H4 (cell line): Measurements from ENCODE around the gene CDH4. TPM values are rescaled to one million over a fixed set of nuclear protein-coding genes. Genes with fewer than 3 reads are reported as not detected.

Experiments used
- DNase-seq: peaks from one replicate; pipeline ENCODE4 v3.0.0-alpha.2; 2015; ENCODE audit warnings: low spot score
- total RNA-seq: library from RNA; depleted of rRNA; stranded (reverse); fragments of >200 nt; shearing (Covaris generic); gene quantifications from 2 replicates; pipeline ENCODE4 v1.2.3, GENCODE V29; 2014

Gene CDH4
- total RNA-seq, 1 experiment from 2014 or later: 0.14 TPM

- DNase-seq: no peak
Measured at GRCh38 chr20:61628901-61629601, 377.0 kb downstream of the CDH4 start.

- DNase-seq: no peak
Measured at GRCh38 chr20:61629602-61630390, 377.7 kb downstream of the CDH4 start.

- no peak for DNase-seq
Measured at GRCh38 chr20:61630391-61630650, 378.3 kb downstream of the CDH4 start.

DNA sequence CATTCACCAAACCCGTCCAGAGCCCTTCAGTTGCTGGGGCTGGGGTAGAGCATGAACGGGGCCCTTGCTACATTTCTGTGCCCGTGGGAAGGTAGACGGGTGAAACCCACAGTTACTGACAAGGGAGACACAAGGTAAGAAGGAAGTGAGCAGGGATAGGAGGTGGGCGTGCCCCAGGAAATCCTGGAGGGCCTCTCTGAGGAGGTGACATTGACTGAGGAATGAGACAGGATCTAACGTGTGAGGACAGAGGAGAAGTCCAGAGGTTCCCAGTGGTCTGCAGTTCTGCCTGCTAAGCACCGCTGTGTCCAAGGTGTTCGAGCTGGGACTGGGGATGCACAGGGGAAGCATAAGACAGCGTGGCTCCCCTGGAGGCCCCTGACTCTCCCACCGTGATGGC lies 378.8 kb downstream of the CDH4 start:
- DNase-seq: no peak

- no peak for DNase-seq
Measured at GRCh38 chr20:61631751-61632150, 379.7 kb downstream of the CDH4 start.

DNA sequence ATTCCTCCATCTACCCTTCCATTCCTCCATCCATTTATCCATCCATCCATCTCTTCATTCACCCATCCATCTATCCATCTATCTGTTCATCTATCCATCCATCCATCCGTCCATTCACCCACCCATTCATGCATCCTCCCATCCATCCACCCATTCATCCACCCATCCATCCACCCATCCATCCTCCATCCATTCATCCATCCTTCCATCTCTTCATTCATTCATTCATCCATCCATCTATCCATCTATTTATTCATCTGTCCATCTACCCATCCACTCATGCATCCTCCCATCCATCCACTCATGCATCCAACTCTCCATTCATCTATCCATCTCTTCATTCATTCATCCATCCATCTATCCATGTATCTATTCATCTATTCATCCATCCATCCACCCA lies 380.9 kb downstream of the CDH4 start:
- no peak for DNase-seq

DNA sequence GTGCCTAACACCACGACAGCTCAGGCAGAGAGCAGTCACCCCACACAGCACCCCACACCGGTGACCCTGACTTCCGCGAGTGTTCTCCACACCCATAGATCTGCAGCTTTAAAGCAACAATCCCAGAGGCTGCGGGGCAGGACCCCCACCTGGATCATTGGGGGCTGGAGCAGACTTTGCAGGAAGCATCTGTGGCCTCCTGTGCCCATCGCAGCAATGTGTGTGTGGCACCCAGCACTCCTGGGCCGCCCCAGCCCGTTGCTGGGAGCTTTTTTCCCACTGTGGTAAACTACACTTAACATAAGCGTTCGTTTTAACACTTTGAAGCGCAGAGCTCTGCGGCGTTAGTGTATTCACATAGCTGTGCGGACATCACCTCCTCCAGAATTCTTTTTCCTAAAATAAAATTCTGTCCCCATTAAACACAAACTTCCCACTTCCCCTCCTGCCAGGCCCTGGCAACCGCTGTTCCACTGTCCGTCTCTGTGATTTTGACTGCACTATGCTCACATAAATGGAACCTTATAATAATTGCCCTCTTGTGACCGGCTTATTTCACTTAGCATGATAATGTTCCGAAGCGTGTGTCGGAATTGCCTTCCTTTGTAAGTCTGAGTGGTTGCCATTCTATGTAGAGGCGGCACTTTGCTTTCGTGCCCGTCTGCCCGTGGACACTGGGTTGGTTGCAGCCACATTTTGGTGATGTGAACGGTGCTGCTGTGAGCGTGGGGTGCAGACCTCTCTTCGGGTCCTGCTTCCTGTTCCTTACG lies 382.5 kb downstream of the CDH4 start:
- no peak for DNase-seq

DNA sequence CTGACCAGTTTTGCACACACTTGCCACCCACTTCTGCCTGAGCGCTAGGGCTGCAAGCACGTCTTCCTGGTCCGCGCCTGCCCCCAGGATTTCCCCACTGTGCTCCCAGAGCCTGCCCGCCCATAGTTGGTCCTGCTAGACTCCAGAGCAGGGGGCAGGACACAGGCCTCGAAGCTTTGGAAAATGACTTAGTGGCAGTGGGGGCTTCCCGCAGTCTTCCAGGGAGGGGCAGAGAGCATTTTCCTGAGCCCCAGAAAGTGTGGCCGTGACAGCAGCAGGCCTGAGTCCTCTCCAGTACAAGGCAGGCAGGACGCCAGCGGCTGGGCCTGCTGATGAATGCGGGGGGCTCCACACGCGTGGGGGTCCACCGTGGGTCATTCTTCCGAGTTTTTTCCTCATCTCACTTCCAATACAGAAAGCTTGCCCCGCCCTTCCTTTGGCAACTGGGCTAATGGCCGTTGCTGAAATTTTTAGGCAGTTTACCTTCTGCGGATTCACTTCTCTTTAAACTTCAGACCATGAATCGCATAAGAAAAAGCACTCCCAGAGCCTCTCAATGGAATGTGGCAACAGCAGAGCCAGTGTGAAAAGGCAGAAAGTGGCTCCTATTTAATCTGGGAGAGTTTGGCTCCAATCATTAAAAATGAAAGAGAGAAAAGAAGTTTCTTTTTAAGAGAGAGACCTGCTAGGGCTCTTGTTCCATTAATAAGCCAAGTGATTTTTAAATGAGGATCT lies 383.8 kb downstream of the CDH4 start:
- no peak for DNase-seq

DNA sequence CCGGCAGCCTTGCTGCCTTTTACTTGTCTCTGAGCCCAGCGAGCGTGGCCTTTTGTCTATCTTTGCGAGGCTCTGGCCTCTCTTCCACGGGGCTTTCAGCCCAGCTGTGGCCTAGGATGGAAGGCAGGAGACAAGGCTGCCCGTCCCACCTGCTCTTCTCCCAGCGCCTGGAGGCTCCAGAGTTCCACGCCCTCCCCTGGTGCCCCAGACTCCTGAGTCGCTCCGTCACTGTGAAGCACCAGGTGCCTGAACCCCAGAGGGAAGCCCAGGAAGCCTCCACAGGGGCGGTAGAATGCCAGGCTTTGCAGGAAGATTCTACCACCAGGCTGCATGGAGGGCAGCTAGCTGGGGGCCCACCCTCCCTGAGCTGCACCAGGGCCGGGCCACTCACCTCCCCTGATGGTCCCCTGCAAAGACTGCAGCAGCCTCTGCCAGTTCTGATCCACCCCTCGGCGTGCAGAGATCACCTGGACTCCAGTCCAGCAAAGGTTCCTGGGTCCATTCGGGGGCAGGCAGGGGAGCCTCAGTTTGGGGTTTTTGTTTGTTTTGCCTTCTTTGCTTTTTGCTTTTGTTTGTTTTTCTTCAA lies 384.6 kb downstream of the CDH4 start:
- no peak for DNase-seq

DNA sequence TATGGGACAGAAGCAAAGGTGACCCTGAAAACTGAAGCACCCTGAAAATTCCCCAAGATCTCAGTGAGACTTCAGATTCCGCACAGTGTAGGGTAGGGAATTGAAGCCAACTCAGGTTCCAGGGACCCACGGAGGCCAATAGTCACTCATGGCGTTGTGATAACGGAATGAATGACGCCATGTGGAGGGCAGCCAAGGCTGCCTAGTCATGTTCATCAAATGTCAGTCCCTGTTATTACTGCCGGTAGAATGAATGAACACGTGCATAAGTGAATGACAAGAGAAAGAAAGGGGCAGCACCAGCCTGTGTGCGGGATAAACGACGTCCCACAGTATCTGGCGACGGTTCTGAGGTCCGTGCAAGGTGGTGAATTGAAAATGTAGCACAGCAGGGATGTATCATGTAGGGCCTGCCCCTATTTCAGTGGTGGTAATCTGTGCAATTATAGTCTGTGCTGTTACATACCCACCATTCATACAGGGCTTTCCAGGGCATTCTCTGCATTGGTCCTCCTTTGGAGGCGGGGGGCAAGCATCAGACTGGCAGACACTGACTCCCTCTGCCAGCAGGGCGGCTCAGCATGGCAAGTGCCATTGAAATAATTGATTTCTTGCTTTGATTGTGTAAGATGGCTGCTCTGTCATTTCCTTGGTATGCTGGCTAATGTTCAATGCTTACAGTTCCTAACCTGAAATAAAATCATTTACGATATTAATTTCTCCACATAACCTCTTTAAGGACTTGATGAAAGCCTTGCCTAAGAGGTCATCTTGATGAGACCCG lies 386.9 kb downstream of the CDH4 start:
- DNase-seq: no peak

DNA sequence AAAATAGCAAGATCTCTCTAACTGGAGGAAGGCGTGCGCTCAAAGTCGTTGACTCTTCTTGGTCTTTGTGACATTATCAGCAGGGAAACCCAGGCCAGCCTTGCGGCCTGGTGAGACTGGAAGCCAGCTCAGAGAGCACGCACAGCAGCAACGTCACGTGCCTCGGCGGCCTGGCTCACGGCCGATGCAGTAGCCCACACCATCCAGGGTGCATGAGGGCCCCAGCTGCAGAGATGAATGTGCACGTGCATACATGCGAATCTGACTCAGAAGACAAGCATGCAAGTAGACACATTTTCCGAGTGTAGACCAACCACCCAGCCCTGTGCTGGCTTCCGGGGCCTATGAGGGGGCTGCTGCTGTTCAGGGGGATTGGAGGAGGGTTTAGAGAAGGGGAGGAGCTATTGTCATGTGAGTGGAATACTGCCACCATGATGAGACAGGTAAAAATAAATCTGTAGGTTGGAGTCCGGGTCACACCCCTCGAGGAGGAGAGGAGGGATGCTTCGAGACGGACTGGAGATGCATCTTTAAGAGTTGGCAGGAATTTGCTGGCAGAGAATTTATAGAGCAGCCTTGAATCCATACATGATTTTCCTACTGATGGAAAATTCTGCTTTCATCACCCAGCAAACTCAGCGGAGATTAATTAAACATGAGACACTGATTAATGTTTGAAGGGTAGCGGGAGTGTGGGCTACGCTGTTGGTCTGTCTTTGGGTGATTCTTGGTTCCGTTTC lies 388.2 kb downstream of the CDH4 start:
- peak; percentile 38 for DNase-seq

DNA sequence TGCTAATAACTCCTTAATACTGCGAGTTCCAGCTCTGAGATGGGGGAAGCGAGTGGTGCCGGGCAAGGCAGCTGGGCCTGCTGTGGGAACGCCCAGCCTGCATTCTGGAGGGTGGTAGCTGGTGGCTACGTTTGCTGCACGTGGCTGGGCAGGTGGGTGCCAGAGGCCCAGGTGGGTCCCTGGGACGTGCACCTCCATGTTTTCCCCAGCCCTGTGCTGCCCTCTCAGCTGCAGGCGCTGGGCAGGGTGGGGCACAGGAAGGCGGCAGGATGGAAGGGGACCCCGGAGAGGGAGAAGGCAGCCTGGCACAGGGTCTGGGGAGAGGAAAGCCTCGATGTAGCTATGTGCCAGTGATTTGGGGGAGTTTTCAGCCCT lies 388.8 kb downstream of the CDH4 start:
- no peak for DNase-seq

GRCh38 chr20:61643656-61644377 lies 391.8 kb downstream of the CDH4 start:
- DNase-seq: no peak

DNA sequence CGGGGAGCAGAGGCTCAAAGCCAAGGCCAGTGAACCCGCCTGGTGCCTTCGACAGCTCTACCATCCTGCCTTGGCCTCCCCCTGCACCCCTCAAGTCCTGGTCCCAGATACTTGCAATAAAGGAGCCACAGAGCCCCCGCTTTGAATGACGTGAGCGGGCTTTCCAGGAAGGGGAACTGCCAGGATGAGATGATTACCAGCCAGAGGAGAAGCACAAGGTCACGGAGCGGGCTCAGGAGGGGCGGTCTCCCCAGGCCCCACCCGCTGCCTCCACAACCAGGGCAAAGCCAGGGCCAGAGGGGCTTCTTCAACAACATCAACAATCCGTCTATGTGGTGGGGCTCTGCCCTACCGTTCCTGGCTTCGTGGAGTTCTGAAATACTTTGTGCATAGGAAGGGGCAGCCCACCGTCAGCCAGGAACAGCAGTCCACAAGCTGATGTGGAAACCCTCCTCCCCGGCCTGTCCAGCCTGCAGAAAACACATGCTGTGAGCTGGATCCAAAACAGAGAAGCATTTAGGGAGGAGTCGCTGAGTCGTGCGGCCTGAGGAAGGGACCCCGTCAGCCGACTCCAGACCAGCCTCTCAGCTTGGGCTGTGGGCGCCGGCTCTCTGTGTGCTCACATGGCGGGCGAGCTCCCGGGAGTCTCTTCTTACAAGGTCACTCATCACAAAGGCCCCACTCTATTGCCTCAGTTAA lies 392.5 kb downstream of the CDH4 start:
- DNase-seq: no peak

GRCh38 chr20:61645732-61646131 lies 393.7 kb downstream of the CDH4 start:
- DNase-seq: no peak

DNA sequence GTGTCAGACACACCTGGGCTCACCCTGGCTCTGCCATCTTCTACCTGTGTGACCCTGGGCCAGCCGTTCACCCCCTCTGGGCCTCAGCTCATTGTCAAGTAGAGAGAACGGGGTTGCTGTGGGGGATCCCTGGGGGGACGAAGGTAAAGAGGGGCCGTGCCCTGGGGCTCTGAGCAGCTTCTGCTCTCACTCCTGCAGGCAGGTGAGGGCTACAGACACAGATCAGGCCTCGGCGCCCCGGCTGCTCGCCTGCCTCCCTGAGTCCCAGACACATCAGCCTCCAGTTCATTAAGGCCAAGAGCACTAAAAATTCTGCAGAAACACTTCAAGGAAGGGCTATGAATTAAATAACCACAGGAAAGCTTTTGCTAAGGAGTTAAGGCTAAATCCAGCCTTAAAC lies 394.4 kb downstream of the CDH4 start:
- no peak for DNase-seq

DNA sequence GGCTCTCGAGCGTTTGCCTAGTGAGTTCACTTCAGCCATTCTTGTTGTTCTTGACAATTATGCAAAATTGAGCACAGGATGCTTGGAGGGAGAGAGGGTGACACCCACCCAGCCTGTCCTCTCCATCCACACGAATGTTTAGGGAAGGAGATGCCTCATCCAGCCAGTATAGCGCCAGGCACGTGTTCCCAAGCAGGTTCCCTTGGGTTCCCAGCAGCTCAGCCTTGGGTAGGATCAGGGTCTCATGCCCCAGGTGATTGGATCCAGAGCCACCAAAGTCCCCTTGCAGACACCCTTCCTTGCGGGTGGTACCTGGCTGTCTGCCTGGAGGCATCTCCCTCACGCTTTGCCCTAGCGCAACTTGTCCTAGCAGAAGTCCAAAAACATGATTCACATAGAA lies 394.9 kb downstream of the CDH4 start:
- no peak for DNase-seq

DNA sequence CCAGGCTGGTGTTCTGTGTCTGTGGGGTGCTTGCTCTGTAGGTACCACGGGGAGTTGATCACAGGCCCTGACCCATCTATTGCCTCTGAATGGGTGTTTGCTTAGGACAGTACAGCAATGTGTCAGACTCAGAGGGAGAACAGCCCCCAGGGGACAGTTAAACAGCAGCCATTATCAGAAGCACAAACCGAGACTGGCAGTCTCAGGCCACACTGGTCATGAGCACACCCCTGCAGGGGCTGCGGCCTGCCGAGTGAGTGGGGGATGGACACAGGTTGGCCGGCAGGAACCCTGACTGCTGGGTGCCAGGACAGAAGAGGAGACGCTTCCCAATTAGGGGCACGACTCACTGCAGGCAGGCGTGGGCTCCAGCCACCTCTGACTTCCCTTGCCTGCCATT lies 395.6 kb downstream of the CDH4 start:
- DNase-seq: no peak
